HG02798 (cell line): ENCODE measurements around the gene CDC42EP3.

Experiments
- ATAC-seq: cut with Tn5 transposase; IDR thresholded peaks from one replicate; pipeline ENCODE4 v1.9.1; 2021; ENCODE audit warnings: mild to moderate bottlenecking; ENCODE audit not compliant: unreplicated experiment, poor library complexity

Gene CDC42EP3

DNA sequence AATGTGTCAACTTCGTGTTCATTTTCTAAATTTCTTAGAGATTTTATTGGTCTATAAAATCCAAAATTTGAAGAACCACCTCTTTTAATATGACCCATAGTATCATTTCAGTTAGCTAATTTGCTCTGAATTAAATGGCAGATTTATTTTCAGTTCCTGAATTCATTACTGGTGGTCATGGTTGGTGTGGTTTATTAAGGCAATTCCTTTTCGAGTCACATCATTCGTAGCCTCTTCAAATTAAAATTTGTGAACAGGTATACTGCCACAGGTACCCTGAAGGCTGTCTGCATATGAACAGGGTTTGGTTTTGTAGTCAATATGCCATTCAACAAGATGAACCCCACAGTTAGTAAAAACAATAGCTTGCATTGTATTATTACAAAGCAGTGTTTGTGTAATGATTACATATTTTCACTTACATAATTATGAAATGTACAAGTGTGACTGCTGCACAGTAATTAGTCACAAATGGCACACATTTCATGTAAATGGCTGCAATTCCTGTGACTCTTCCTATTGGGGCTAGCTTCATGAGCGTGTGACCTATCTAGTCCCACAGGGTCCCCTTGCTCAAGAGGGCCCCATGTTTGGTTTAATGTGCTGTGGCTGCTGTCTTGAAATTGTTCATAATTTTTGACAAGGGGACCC, 48.9 kb downstream of the CDC42EP3 start:
- no peak for ATAC-seq

DNA sequence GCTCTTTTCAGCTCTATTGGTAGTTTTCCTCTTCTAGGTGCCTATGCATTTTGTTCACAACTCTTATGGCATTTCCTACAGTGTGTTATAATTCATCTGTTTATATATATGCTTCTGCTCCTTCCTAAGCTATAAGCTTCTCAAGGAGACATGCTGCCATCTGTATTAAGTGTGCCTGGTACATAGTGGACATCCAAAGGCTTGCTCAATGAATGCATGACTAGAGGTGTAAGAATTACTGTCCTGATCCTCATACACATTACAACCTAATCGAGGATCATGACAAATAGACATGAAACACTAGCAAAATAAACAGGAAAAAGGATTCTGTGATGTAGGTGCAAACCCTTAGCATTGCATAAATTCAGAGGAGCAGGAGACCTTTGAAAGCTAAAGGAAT, 50.2 kb downstream of the CDC42EP3 start:
- no peak for ATAC-seq

DNA sequence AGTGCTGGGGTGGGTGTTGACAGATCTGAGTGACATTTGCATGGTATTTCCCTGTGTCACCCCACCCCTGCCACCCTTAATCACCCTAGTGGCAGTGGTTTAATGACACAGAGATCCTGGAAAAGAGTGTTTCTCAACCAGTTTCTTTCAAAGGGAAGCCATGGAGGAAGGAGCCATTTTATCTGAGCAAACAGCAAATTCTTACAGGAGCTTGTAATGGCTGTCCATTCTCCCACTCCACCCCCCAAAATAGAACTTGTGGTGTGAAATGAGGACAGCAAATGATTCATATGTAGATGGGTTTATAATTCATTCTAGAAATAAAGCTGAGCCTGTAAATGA, 51.5 kb downstream of the CDC42EP3 start:
- ATAC-seq: no peak

DNA sequence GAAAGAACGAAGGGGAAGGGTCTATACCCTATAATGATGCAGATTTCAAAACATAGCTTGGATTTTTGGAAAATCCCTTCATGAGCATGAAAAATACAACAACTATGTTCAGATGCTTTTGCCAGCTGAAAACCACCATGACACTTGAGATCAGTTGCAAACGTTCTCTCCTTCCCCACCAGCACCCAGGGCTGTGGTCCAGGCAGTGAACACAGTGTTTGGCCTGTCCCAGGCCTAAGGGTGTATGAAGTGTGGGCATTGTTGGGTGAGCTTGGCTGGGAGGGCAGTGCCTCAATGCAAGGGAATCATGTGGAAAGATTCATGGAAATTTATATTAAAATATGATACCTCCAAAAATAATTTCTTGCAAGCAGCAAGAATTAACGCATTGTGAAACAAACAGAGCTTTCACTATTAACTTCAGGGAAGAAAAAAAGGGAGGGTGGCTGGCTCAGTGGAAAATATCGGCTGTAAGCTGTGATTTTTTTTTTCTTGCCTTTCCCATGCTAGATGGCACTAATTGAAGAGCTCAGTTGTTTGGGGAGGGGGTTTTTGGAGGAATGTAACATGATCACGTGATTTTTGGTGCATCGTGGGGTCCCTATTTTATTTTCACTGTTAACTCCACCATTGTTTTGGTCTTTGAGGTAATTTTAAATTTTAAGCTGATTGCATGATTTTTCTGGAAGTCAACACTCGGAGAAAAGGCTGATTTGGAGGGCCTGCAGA, 52.0 kb downstream of the CDC42EP3 start:
- ATAC-seq: no peak

DNA sequence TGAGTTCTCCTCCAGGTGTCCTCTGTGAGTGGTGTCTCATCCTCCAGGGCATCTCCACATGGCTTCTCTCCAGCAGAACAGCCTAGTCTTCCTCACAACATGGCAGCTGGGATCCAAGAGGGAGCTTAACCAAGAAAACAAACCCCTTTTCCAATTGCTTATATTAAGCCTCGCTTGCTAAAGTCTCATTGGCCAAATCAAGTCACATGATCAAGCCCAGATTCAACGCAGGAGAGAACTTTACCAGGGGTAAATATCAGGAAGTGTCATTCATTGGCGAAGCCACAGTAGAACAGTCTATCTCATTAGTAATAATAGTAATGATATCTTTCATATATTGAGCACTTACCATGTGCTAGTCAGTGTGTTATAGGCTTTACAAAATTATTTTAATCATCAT, 53.1 kb downstream of the CDC42EP3 start:
- ATAC-seq: no peak

DNA sequence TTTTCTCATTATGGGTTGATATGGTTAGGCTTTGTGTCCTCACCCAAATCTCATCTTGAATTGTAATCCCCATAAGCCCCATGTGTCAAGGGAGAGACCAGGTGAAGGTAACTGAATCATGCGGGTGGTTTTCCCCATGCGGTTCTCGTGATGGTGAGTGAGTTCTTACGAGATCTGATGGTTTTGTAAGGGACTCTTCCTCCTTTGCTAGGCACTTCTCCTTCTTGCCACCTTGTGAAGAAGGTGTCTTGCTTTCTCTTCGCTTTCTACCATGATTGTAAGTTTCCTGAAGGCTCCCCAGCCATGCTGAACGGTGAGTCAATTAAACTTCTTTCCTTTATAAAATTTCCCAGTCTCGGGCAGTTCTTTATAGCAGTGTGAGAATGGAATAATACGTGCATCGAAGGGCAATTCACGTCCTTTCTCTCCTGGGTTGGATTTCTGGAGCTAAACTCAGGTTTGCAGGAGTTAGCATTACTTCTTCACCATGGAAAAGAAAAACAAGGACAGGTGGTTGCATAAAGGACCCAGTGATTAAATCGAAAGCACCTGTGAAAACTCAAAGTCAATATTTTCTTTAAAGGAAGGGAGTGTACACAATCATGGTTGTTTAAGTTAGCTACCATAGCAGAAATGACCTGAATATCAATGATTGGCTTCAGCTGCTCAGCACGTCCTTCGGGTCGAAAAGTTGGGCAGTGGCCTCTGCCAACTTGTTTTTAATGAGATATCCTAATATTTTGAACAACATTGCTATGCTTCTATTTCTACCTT, 54.1 kb downstream of the CDC42EP3 start:
- peak; percentile 27 for ATAC-seq

DNA sequence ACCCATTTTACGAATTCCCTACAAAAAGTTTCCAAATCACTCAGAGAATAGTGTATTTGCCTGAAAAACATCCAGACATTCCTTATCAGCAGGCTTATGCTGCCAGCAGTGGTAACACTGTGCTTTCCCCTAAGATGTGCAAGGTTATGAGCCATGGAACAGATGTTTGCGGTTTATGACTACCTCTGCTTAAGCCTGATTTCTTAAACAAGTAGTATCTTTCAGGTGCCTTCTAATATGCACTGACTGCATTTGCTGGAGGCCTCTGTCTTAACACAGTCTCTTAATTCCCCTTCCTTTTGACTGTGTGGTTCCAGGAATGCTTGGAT, 54.8 kb downstream of the CDC42EP3 start:
- peak; percentile 86 for ATAC-seq

DNA sequence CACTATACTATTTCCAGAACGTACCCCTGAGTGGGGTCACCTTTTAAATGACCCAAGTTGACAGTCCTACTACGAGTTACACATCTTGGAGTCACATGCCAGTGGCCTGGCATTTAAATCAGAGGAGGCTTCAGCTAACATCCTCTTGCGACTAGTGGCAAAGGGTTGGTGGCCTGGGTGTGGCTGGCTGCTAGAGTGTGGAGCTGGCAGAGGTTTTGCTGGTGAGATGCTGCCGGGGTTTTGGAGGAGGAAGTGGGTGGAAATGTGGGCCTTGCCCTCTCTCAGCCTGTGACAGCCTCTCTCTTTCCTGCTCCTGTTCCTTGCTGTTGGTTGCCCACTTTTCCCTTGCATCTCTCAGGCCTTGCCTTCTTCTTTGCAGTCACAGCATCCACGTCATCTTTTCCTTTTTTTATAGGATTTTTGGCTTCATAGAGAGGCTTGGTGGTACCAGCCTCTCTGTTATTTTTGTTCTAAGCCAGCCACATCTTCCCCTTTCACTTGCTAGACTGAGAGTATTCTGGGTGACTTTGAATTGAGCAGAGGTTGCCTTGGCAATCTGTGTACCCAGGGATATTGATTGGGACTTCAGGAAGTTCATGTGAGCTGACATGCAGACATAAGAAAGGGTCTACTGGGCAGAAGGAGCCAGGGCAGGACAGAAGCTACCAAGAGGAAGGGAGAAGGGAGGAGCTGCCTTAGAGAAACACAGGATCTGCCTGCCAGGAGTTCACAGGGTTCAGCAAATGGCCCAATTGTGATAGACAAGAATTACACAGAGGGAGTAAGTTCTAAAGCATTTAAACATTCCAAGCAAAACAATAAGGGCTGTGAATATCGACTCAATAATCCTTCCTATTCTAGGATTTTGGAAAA, 55.4 kb downstream of the CDC42EP3 start:
- ATAC-seq: peak; percentile 29

DNA sequence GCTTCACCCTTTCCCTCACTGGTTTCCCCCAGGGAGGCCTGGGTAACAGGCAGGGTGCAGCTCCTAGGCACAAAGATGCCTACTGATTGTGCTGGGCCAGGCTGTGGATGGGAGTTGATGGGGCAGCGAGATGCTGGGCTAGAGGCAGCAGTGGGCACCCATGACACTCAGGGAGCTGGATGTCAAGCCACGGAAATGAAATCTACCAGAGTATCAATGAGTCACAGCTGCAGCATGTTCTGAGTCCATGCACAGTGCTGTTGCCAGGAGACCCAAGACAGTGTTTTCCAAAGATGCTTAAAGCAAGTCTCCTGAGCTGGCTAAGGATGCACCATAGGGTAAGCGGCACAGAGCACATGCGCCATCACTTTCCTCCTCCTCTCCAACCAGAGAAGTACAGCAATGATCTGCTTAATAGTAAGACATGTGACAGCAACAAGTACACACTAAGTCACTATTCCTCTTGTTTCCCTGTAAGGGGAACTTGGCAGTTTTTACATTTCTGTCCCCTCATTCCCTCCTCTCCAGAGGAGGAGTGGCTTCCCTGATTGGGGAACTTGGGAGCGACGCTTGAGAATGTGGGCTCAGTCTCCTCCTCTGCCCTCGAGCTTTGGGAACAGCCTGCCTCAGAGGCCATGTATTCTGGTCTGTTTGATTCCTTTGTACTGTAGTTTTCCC, 57.2 kb downstream of the CDC42EP3 start:
- ATAC-seq: no peak

DNA sequence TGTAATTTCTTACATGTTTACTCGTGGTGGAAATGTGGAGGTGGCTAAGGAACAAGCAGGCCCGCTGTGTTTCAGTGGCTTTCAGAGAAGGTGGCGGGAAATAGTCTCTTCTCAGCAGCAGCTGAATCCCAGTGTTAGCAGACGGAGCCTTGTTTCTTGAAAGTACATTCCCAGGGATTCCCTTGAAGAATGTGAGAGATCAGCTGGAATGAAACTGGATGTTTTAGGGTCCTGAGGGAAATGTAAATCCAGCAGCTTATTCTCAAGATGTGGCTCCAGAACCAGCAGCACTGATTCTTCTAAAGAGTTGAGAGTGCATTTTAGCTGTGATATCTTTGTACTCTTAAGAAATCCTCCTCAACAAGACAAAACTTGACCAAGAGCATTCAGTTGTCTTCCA, 59.1 kb downstream of the CDC42EP3 start:
- no peak for ATAC-seq

DNA sequence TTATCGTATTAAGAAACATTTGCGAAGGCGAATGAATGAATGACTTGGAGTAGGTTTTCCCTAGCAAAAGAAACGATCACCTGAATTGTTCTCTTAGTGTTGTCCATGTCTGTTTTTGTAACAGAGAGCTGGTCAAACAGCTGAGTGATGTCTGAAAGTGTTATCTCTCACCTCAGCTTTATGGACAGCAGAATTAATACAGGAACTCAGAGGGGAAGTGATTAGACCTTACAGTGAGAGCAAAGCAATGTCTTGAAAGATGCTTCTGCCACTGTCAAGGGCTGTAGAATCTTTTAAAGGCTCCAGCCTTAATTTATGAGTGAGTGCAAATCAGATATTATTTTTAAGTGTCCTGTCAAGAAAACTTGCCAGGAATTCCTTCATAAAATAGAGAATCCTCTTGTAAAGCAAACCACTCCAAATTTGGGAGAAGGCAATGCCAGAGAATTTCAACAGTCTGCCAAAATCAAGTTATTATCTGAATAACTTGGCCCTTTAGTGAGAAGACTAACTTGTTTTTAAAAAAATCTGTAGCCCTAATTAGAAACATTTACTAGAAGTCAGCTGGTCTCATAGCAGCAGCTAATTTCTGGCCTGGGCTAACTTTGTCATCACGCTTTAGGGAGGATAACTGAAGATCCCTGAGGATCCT, 60.7 kb downstream of the CDC42EP3 start:
- ATAC-seq: no peak

DNA sequence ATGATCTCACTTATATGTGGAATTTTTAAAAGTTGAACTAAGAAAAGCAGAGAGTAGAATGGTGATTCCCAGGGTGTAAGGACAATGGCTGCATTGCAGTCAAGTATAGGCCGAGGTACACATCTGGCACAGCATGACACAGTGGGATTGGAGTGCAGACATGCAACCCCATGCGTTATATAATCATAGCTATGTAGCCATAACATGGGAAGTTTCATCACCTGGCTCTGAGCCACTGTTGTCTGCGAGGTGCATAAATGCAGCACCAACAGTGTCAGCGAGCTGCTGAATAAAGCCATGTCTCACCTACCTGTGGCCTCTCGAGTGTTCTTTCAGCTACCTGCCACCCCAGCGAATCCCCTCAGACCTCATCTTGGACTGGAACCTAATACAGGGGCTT, 61.7 kb downstream of the CDC42EP3 start:
- no peak for ATAC-seq

DNA sequence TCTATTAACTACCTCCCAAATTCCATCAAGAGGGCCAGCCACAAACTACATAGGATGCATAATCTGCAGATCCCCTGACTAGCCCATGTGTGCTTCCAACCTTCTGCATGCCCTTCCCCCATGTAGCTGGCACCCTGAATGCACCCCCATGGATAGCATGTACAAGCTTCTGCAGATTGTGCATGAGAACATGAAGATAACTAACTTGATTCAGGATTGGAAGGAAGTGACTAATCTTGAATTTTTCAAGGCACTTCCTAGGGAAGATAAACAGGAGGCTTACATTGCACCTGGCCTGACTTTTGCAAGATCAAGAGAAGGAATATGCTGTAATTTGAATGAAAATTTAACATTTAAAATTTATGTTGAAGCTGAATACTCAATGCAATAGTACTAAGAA, 66.7 kb downstream of the CDC42EP3 start:
- no peak for ATAC-seq

DNA sequence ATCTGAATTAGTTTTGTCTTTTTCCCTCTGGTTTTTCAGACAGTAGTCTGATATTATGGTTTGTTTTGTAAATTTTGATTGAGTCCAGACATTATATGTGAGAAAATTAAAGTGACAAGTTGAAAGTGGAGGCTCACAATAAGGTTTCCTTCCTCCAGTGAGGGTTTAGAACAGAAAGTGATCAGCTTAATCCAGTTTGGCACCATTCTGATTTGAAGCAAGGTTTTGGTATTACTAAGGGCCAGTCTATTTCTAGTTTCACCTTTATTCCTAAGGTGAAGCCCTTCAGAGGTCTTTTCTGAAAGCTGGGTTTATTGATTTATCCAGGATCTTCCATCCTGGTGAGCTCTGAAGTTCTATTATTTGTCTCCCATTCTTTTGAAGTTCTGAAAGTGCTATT, 68.7 kb downstream of the CDC42EP3 start:
- ATAC-seq: no peak

DNA sequence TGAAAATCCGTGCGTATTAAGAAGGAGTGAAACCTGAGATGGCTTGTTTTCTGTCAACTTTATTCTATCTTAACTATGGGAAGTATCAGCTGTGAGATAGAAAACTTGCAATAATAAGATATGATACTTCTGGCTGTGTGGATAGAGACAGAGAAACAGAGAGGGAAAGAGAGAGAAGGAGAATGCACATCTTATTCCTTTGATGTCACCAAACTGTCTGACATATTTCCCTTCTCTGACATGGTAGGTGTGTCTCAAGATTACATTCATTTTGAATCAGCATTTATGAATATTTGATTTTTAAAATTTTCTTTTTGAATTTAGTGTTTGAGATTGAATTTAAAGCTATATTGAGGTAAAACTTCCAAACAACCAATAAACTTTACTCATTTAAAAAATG, 69.4 kb downstream of the CDC42EP3 start:
- no peak for ATAC-seq

DNA sequence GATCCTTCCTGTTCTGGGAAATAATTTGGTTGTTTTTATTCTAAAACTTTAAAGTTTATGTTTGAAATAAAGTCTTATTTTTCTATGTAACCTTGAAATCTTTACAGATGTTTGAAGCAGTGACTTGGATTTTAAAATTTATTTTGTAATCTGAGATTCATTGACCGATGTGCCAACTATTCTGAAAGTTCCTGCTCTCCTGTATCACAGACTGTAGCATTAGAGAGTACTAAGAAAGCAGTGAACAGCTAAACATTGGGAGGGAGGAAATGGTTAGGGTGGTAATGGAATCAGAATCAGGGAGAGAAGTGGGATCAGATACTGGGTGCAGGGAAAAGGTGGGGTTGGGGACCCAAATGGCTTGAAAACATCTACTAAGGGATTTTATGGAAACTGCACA, 69.9 kb downstream of the CDC42EP3 start:
- no peak for ATAC-seq

DNA sequence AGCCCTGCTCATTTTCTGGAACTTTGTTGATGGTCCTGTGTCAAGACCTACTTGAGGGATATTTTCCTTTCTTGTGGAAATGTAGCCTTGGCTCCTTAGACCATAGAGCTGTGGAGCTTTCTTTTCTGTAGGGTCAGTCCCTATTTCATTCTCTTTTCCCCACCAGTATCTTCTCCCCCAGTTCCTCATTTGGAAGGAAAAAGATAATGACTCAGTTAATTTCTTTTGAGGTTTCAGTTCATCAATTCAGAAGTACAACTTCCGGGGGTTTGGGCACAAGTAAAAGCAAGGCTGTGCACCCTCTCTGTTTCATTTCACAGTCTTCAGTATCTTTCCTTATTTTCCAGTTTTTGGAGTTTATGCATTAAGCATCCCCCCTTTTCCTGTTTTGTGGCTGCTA, 70.7 kb downstream of the CDC42EP3 start:
- ATAC-seq: peak; percentile 62

DNA sequence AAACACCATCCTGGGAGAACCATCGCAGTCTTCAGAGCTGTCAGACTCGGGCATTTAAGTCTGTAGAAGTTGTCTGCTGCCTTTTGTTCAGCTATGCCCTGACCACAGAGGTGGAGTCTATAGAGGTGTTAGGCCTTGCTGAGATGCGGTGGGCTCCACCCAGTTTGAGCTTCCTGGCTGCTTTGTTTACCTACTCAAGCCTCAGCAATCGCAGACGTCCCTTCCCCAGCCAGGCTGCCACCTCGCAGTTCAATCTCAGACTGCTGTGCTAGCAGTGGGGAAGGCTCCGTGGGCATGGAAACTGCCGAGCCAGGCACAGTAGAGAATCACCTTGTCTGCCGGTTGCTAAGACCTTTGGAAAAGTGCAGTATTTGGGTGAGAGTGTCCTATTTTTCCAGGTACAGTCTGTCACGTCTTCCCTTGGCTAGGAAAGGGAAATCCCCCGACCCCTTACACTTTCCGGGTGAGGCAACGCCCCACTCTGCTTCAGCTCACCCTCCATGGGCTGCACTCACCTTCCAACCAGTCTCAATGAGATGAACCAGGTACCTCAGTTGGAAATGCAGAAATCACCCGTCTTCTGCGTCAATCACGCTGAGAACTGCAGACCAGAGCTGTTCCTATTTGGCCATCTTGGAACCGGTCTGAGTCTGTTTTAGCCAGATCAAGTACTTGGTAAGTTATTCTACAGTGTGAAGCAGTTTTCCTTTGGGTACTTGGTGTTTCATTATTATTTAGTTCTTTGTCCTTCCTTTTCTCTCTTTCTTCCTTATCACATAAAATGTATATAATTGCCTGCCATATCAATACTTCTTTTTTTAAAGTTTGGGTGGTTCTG, 71.5 kb downstream of the CDC42EP3 start:
- ATAC-seq: no peak

DNA sequence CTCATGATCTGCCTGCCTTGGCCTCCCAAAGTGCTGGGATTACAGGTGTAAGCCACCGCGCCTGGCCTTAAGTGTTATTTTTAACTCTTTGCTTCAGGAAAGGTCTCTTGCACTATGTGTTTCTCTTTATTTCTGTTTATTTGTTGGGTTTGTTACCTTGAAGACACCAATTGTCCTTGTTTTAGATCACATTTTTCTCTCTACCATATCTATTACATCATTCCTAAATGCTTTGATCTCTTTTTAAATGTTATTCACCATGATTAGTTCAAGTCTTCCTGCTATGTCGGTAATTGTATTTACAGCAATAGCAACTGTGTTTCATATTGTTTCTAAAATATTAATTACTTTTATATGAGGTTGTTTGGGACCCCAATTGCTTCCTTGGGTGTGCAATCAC, 77.7 kb downstream of the CDC42EP3 start:
- no peak for ATAC-seq
